HG03558 (cell line): Measurements from ENCODE around the gene TRMT13.

Experiments used
- ATAC-seq: cut with Tn5 transposase; IDR thresholded peaks from one replicate; pipeline ENCODE4 v1.9.1; 2021; ENCODE audit warnings: moderate number of reproducible peaks; ENCODE audit not compliant: unreplicated experiment; ENCODE audit errors: extremely low read depth

The TRMT13 gene

DNA sequence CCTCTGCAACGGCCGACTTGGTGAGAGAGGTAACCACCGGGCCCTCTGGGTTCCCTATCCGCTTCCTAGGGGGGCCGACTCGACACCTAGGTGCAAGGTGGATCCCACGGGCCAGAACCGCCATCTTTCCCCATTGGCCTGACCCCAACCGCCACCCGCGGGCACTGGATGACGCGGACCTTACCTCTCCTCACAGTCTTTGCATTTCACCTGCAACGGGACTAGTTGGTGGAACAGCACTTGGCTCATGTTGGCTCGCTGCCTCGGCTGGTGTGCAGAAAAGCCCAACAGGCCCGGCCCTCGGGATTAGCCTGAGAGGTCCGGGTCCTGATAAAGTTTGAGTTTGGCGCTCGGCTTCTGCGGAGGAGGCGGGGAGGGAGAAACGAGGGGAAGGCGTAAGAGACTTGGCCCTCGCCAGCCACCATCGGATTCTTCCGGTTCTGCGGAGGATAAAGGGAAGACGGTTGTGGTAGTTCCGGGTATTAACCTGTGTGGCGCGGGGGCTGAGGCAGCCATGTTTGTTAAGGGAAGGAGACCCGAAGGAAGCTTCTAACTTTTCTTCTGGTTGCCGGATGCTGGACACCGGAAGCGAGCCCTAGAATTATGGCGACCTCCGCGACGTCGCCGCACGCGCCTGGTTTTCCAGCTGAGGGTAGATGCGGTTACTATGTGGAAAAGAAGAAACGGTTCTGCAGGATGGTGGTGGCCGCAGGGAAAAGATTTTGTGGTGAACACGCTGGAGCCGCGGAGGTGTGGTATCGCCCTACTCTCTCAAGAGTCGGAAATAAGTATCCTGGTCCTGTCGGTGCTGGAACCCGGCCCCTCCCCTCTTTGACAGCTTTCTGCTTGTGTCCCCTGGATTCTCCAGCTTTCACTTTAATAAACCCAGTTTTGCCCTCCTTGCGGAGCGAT is at the start of gene TRMT13, which contains the start of gene SASS6:
TRMT13 (plus strand) TSS at position 598 of the 912 bp plus-strand sequence; CDS start at position 604, 6 bp downstream.
SASS6 (minus strand) TSS at position 365 of the 912 bp plus-strand sequence; CDS start at position 249, 116 bp downstream.
- peak; percentile 82 for ATAC-seq

DNA sequence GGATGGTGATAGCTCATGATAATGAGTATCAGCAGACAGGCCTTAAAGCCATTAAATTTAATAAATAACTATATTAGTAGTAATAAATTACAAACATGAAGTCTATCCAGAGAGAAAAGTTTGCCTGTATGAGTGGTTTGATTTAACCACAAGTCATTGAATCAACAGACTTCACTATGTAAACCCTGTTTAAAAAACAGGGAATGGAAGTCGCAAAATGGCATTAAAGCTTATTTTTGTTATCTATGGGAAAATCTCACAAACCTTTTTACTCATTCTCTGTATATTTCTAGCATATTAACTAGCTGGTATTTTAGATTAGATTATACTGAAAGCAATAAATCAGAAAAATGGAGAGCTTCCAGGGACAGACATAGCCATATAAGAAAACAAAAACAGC is 45.6 kb upstream of the TRMT13 start:
- ATAC-seq = no peak

DNA sequence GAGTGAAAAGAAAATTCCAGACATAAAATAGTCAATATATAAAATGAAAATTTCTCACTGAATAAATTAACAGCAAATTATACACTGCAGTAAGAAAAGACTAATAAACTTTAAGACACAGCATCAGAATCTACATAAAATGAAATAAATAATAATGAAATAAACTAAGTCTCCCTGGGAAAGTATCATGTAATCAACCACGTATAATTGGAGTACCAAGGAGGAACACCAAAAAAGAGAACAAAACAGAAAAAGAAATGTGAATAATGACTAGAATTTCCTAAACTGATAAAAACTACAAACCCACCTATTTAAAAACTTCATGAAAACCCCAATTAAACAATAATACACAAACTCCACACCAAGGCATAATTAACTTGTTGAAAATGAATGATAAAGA is 43.9 kb upstream of the TRMT13 start:
- ATAC-seq = no peak

DNA sequence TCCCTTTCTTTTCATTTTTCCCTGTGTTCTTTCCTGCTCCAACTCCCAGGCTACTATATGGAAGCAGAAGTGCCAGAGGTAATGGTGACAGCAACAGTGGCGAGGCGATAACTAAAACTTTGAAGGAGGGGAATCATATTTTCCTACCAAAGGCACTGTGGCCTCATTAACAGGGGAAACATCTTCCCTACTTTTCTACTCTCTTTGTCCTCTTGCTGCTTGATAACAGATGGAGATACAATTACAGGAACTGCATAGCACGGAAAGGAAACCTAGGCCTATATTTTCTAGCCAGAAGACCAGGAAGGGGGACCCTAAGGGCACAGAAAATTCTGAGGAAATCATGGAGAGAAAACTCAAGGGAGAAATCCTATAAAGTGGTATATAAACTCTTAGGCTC is 42.5 kb upstream of the TRMT13 start:
- no peak for ATAC-seq

DNA sequence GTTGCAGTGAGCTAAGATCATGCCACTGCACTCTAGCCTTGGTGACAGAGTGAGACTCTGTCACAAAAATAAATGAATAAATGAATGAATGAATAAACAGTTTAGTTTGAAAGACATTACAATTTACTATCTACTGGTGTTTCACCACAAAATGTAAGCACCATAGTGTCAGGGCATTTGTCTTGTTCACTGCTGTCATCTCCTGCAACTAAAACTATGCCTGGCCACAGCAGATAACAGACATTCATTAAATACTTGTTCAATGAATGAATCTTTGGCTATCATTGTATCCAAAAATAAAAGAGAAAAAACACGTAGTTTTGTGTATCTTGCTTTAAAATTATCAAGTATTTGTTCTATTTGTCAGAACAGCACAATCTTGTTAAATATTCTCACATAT is 32.8 kb upstream of the TRMT13 start:
- ATAC-seq = no peak

- ATAC-seq = no peak
Measured at GRCh38 chr1:100101564-100101963, 31.4 kb upstream of the TRMT13 start.

- no peak for ATAC-seq
Measured at GRCh38 chr1:100107696-100108095, 25.3 kb upstream of the TRMT13 start.

GRCh38 chr1:100109554-100110066 is 23.4 kb upstream of the TRMT13 start:
- ATAC-seq = no peak

DNA sequence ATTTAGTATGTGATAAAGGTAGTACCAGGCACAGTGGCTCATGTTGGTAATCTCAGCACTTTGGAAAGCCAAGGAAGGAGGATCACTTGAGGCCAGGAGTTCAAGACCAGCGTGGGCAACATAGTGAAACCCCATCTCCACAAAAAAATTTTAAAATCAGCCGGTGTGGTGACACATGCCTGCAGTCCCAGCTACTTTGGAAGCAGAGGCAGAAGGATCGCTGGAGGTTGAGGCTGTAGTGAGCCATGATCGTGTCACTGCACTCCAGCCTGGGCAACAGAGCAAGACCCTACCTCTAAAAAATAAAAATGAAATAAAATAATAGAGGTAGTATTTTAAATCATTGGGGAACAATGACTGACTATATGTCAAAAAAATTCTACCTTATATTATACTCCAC is 17.4 kb upstream of the TRMT13 start:
- no peak for ATAC-seq

- no peak for ATAC-seq
Measured at GRCh38 chr1:100122177-100122576, 10.8 kb upstream of the TRMT13 start.

DNA sequence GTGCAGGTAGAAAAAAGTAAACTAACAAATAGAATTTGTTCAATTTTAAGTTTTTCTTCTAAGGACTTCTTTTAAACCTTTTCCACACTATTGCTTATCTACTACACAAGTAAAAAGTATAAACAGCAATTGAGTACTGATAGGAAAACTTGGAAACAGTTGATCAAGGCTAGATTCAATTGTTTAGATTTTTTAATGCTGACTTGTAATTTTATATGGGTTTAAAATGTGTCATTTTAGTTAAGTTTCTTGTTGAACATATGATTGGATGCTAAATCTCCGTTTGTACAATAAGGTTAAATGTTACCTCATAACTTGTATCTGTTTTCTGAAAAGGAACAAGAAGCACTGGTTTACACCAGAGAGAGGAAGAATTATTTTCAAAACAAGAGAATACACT is 5.7 kb upstream of the TRMT13 start:
- no peak for ATAC-seq

DNA sequence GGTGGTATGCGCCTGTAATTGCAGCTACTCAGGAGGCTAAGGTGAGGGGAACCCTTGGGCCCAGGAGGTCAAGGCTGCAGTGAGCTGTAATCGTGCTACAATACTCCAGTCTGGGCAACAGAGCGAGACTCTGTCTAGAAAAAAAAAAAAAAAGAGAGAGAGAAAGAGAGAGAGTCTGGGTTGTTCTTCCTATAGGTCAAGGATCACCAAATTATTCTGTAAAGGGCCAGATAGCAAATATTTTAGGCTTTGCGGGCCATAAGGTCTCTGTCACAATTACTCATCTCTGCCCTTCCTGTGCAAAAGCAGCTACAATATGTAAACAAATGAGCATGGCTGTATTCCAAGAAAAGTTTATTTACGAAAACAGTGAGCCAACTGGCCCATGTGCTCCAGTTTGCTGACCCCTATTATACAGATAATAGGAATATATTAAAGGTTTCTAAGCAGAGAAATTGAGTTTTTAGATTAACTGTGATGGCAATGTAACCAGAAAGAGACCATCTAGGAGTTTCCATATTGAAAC is 2.3 kb upstream of the TRMT13 start:
- no peak for ATAC-seq

DNA sequence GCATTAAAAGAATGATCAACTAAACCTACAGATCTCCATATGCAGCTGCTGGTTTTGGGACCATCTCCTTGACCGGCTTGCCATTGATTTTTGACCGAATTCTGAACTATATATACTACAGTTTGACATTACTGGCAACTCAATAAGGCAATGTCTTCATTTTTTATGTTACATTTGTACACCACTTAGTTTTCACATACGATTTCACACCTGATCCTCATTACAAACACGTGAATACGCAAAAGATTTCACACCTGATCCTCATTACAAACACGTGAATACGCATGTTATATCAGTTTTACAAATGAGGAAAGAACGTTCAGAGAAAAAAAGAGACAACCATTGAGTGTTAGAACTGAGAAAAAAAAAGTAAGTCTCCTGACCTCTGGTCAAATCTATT is 1.3 kb upstream of the TRMT13 start:
- ATAC-seq = no peak

DNA sequence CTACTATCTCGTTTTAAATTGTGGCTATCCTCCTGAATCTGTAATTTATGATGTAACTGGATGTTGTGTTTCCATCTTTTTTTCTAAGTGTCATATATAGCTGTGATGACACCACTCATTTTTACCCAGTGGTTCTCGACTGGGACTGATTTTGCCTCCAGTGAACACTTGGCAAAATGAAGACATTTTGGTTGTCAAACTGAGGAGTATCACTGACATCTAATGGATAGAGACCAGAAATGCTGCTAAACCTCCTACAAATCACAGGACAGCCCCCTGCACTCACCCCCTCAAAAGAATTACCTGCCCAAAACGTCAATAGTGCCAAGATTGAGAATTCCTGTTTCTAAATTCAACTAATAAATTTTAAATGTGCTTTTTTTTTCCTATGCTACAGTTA is 1.9 kb downstream of the TRMT13 start:
- no peak for ATAC-seq

DNA sequence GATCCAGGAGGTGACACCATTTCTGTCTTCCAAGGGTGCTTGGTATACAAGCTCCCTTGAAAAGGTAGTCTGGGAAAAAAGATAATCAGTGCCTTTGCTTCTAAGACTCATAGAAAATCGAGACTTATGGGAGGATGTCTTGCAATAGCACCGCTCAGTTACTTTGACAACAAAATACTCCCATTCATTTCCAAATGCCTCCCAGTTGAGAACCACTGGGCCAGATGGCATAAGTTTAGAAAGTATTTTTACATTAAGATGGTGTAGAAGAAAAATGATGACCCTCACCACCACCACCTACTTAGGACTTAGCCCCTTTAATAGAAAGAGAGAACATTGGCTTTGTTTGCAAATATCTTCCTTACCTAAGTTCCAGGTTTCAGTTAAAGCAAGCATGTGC is 4.6 kb downstream of the TRMT13 start:
- ATAC-seq = no peak

- ATAC-seq = no peak
Measured at GRCh38 chr1:100141192-100141591, 8.2 kb downstream of the TRMT13 start.

DNA sequence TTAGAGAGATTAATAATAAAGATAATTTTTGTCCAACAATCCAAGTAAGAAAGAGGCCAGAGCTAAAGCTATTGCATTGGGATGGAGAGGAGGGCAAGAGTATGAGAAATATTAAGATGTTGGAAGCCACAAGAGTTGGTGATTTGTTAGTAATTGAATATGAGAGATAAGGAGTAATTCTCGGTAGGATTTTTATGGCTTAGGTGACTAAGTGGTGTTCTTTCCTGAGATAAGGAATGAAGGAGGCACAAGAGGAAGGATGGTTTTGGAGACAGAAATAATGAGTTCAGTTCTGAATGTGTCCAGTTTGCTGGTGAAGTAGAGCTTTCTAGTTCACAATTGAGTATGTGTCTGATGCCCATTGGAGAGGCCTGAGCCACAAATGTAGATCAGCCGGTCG is 9.4 kb downstream of the TRMT13 start:
- ATAC-seq = no peak

- ATAC-seq = no peak
Measured at GRCh38 chr1:100145116-100145515, 12.2 kb downstream of the TRMT13 start.

GRCh38 chr1:100146958-100147357 is 14.0 kb downstream of the TRMT13 start:
- no peak for ATAC-seq

DNA sequence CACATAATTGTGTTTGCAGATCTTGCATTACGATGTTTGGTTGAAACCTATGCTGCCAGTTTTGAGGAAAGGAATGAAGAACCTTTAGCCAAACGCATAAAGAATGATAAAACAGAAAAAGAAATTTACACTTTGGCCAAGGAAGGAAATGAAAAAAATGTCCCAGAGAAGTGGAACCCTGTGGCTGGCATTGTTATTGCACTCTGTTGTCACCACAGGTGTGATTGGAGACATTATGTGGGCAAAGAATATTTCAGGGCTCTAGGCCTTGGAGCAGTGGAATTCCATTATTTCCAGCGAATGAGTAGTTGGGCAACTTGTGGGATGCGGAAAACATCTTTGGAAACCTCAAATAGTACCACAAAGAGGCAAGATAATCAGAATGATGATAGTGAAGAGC is 14.9 kb downstream of the TRMT13 start:
- no peak for ATAC-seq

DNA sequence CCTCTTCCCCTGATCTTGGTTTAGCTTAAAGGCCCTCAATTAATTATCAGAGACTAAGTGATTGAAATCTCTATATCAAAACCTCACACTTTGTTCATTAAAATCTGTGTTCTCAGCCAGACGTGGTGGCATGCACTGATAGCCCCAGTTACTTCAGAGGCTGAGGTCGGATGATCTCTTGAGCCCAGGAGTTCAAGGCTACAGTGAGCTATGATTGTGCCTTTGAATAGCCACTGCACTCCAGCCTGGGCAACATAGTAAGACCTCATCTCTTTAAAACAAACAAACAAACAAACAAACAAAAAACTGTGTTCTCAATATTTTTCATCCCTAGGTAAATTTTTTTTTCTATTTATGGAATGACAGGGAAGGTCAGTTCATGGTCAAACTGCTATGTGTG is 18.7 kb downstream of the TRMT13 start:
- no peak for ATAC-seq

- peak; percentile 46 for ATAC-seq
Measured at GRCh38 chr1:100152271-100152670, 19.3 kb downstream of the TRMT13 start.
